Stimulated activated CD4-positive, alpha-beta T cell treated with anti-CD3 and anti-CD28 coated beads, Interleukin-2, amount 100 ng/mL, for 48 hours (primary cell): ENCODE measurements around the gene MYH7.
"Not testable (repeated sequence)": the region's sequence is repeated elsewhere in the genome, so short reads cannot be mapped to it uniquely, and the experiment has no call there.

Experiments used
- DNase-seq, 2 donors: peaks; one replicate each; pipeline ENCODE4 v3.0.0-alpha.2; 2020

The MYH7 gene

GRCh38 chr14:23406725-23407355 lies 28.6 kb downstream of the MYH7 start:
- DNase-seq: no peak

DNA sequence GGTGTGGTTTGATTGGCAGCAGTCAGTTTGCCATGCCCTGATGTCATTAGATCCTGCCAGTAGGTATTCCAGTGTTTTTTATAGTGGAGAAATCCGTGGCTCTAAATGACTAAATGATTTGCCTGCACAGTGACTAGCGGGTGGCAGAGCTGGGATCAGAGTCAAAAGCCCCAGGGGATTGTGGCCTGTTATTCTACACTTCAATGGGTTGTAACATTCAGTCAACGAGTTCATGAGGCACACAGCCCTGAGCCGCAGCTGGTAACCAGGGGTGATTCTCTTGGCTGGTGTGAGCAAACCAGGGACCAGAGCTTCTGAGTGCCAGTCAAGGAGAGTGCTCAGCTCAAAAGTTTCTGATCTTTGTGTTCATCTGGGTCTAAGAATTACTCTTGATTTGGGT lies 29.2 kb downstream of the MYH7 start:
- DNase-seq: no peak

- no peak for DNase-seq
Observed at GRCh38 chr14:23405516-23406025, 29.9 kb downstream of the MYH7 start.

DNA sequence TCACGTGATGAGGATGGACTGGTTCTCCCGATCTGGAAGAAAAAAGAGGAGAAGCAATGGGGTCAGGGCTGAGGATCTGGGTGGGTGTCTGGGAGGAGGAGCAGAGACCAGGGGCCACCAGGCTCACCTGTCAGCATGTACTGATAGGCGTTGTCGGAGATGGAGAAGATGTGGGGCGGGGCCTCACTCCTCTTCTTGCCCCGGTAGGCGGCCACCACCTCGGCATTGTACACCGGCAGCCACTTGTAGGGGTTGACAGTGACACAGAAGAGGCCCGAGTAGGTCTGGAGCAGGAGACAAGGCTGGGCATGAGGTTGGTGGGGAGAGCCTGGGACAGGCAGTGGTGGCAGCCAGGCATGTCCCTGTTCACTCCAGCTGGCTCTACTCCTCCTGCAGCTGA lies 30.4 kb downstream of the MYH7 start:
- DNase-seq: no peak

- DNase-seq: no peak
Observed at GRCh38 chr14:23404331-23404900, 31.0 kb downstream of the MYH7 start.

DNA sequence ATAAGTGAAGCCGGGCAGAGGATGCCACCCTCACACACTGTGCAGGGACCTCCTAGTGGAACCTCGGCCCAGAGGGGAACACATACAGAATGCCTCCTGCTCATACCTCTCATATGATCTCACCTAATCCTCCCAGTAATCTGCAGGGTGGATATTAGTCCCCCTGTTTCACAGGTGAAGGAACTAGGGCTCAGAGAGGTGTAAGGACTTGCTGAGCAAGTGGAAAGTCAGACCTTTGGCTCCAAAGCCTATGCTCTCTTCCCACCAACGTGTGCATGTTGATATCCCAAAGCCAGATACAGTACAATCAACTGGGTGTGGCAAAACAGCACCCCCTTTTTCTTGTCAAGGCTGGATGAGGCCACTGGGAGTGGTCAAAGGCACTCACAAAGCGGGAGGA lies 31.6 kb downstream of the MYH7 start:
- no peak for DNase-seq

DNA sequence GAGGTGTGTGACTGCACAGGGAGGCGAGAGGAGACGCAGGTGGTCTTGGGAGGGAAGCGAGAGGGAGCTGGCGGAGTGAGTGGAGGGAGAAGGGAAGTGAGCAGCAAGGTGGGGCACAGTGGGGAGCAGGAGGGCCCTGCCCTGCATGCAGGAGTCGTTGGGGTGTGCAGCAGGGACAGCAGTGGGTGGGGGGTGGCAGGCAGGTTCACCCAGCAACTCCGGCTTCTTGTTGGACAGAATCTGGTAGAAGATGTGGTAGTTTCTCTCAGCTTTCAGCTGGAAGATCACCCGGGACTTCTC lies 32.4 kb downstream of the MYH7 start:
- no peak for DNase-seq

DNA sequence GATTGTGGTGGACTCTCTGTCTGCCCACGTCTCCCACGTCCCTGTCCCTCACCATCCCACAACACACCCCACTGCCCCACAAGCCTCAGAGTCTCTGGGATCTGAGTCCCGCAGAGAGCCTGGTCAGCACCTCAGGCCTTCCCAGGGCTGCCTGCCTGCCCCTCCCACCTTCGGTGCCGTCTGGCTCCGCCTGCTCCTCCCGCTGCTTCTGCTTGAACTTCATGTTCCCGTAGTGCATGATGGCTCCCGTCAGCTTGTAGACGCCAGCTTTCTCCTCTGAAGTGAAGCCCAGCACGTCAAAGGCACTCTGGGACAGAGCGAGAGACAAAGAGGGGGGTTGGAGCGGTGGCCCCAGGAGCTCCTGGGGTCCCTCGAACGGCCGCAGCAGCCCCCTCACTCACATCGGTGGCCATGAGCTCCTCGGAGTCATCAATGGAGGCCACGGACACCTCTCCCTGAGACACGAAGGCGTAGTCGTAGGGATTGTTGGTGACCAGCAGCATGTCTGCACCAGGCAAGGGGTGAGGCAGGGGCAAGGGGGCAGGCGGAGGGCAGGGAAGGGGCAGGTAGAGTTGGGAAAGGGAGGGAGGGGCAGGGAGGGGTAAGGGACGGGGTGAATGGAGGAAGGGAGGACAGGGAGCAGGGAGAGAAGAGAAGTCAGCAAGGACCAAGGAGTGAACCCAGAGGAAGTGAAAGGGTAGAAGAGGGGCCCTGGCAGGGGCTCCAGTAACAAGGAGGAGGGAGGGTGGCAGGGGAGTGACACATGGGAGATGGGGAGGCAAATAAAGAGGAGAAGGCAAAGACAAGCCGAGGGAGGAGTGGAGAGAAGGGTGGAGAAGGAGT lies 32.9 kb downstream of the MYH7 start:
- no peak for DNase-seq

- no peak for DNase-seq
Observed at GRCh38 chr14:23401291-23401690, 34.2 kb downstream of the MYH7 start.

- DNase-seq: not testable (repeated sequence)
Observed at GRCh38 chr14:23400496-23401149, 34.8 kb downstream of the MYH7 start.

DNA sequence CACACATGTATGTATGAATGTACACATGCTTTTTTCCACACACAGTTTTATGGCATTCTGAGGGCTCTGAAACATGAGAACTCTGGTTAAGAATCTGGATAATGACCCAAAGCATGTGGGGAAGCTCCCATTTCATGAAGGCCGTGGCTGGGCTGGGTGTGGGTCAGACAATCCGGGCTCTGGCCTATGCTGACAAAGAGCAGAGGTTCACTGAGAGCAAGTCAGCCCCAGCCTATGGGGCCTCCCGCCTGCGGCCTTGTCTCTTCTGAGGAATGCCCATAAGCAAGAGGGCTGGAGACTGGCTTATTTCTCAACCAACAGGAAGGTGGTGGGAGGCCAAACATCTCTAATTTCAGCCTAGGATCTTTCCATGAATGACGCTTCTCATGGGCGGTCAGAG lies 35.9 kb downstream of the MYH7 start:
- DNase-seq: no peak

DNA sequence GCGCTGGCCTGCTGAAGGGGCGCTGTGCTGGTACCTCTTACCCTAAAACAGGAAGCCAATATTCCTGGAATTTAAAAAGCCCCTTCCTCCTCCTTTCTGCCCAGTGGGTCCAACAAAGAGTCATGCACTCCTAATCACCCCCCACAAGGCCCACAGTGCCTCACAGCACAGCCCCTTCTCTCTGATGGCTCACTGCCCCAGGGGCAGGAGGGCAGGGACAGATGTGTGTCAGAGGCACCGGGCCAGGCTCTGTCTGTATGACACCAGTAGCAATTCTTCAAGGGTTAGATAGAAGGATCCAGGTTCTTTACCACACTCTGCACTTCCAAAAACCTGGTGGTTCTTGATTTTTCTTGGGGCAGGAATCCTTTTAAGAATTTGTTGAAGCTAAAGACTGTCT lies 36.3 kb downstream of the MYH7 start:
- no peak for DNase-seq

- no peak for DNase-seq
Observed at GRCh38 chr14:23398348-23398747, 37.1 kb downstream of the MYH7 start.

DNA sequence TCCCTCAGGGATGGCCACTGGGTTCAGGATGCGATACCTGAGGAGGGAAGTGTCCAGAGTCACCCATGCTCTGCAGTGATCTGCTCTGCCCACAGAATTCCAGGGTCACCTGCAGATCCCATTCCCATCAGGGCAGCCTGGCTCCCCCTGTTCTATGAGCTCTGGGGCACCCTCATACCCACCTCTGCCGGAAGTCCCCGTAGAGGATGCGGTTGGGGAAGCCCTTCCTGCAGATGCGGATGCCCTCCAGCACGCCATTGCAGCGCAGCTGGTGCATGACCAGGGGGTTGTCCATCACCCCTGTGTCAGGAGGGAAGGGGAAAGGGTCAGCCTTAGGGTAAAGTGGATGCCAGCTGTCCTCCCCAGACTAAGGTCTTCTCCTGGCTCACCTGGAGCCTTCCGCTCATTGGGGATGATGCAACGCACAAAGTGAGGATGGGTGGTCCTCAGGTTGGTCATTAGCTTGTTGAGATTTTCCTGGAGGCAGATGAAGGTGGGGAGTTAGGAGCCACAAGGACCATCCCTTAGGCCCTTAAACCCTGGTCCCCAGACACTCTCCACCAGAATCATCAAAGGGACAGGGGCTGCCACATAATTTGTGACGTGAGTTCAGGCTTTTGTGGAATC lies 38.6 kb downstream of the MYH7 start:
- no peak for DNase-seq

DNA sequence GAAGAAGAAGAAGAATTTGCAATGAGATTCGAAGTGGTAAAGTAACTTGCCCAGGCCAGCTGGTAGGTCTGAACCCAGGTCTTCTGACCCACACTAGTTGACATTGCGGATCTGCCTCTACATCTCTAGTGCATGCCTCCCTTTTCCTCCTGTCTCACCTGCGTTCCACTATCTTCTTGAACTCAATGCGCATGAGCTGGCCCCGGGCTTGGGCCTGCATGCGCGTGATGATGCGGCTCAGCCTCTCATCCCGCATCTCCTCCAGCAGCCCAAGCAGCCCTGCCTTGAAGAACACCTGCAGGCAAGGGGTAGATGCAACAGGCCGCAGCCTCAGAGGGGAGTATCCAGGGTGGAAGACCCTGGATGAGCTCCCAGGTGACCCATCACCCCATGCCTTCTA lies 39.3 kb downstream of the MYH7 start:
- no peak for DNase-seq

GRCh38 chr14:23392613-23393012 lies 42.8 kb downstream of the MYH7 start:
- DNase-seq: no peak

- not testable (repeated sequence) for DNase-seq
Observed at GRCh38 chr14:23389871-23390270, 45.6 kb downstream of the MYH7 start.

GRCh38 chr14:23389396-23389795 lies 46.1 kb downstream of the MYH7 start:
- DNase-seq: no peak

- DNase-seq: no peak
Observed at GRCh38 chr14:23388996-23389395, 46.5 kb downstream of the MYH7 start.

DNA sequence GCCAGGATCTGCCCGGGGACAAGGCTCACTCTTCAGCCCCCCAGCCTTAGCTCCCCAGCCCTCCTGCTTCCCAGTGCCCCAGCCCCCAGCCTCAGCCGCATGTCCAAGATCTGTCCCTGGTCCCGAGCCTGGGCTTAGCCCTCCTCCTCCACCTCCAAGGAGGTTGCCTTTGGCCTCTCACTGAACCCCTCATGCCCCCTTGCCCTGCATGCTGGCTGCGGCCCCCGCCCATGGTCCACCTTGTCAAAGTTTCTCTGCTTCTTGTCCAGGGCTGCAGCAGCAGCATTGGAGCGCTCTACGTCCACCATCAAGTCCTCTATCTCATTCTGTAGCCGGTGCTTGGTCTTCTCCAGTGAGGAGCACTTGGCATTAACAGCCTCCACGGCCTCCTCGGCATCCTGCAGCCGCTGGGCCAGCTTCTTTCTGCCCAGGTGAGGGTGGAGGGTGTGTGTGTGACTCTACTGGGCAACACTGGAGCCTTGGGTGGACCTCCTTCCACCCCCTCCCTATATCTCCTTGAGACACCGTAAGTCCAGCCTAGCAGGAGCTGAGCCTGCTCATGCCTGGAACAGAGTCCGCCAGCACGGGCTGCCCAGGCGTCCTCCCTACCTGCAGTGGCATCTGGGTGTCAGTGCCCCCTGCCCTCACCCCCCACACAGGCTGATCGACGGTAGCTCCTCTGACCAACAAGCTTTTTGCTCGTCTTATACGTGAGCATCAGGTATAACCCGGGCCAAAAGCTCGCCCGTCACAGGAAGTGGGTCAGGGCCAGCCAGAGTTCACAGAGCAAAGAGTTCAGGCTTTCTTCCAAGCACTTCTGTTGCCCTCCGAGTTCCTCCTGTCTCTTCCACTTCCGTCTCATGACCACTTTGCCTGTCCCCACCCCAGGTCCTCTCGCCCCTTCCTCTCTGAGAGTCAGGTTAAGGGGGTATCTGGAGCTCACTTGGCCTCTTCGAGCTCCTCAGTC lies 47.3 kb downstream of the MYH7 start:
- no peak for DNase-seq

- DNase-seq: no peak
Observed at GRCh38 chr14:23386999-23387398, 48.5 kb downstream of the MYH7 start.

DNA sequence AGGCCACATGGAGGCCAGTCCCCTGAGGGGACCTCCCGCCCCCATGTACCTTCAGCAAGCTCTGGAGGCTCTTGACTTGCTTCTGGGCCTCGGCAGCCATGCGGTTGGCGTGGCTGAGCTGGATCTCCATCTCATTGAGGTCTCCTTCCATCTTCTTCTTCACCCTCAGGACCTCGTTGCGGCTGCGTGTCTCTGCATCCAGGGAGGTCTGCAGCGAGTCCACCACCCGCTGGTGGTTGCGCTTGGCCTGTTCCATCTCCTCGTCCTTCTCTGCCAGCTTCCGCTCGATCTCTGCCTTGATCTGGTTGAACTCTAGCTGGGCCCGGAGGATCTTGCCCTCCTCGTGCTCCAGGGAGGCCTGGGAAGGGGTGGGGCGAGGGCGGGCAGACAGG lies 49.2 kb downstream of the MYH7 start:
- not testable (repeated sequence) for DNase-seq
